ENCODE measurements around the gene RNF2. TPM values are rescaled to one million over a fixed set of nuclear protein-coding genes. Genes with fewer than 3 reads are reported as not detected.

RNF2 gene
- total and polyA plus RNA-seq, 10 of the 15 experiments (the other 5 are each of a cell fraction or from before 2014, with no cell fraction given) = 4.8 to 36.3 (median 15.1) TPM

DNA sequence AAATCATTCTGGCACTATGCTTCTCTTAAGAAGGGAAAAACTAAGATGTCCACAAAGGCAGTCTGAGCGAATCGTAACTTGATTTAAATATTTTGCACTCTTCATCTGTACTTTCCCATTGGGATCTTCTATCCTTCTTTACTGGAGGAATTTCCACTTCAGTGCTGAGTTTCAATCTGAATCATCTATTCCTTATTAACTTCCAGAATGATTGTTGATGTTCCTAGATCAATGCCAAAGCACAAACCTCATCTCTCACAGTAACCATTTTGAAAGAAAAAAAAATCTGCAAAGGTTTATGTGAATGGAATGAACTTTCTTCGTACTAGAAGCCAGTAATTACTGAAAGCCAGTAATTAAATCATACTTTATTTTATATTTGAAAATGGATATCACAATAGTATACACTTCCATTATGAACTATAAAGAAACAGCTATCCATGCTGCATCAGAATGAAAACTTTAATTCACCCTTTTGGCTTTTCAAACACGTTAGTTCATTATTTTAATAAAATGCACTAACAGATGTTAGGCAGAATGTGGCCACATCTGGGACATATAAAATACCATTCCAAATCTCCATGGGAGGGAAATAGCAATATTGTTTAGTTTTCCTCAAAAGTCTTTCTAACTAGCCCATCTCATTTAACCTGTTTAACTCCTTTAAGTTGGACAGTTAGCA is 5.5 kb upstream of the RNF2 start:
- Histone ChIP-seq H3K4me2 (ENCODE audit: control insufficient read depth, insufficient read depth) (no peak overlapping the region), H4K20me1 (ENCODE audit: control insufficient read depth, insufficient read depth) (no peaks in the 10 kb centered on the region), H3K9ac (ENCODE audit: control insufficient read depth, insufficient read depth, low read length) (no peak overlapping the region), H3K4me3 (no peak overlapping the region), H3K27me3 (replicated peaks in 1 of 2; ENCODE audit: control insufficient read depth in 2 of 2, insufficient read depth in 2 of 2, low read length in 1 of 2) (no peaks in the 10 kb centered on the region), H3K4me1 (ENCODE audit: control insufficient read depth, insufficient read depth, low read length) (no peaks in the 10 kb centered on the region), H3K27ac (ENCODE audit: control insufficient read depth, insufficient read depth) (no peak overlapping the region), H3K9me3 (replicated peaks; ENCODE audit: control insufficient read depth, insufficient read depth, low read length) (no peaks in the 10 kb centered on the region), H3K79me2 (ENCODE audit: control insufficient read depth, insufficient read depth, low read length) (no peaks in the 10 kb centered on the region), H3K36me3 (ENCODE audit: control insufficient read depth in 2 of 2, insufficient read depth in 2 of 2, low read length in 1 of 2) (no peaks in the 10 kb centered on the region), H2AFZ (ENCODE audit: control insufficient read depth, low read depth, low read length) (no peak overlapping the region)
- ChIA-PET POLR2A (no interaction called here), RAD21 (ENCODE audit: unreplicated experiment) (interaction anchor here (1.4 to 2.7 kb wide), 2 partner anchors 130 to 235 kb away, joined by 5 to 8 read pairs; no protein-coding TSS in a partner anchor), CTCF (interaction anchor here (0.6 to 0.9 kb wide), 3 partner anchors 18 to 651 kb away, joined by 3 read pairs; no protein-coding TSS in a partner anchor), SMC1A (ENCODE audit: uncharacterized antibody, unreplicated experiment) (interaction anchor here (0.6 to 1.2 kb wide), 7 partner anchors 11 to 130 kb away, joined by 3 read pairs; no protein-coding TSS in a partner anchor)
- DNase-seq (ENCODE audit: low read depth, low spot score) (no peak), FAIRE-seq (no peak), ATAC-seq (no peak)
- BruUV-seq (replicated peaks) = no TSS peak
- intact Hi-C loops (cut with micrococcal nuclease; ENCODE audit: unreplicated experiment) (no loop called here), in situ Hi-C loops (cut with MboI) (no loop called here)
- no peak for TF ChIP-seq RB1 (IDR thresholded peaks at IDR 0.05; ENCODE audit: borderline replicate concordance)
- whole genome bisulfite sequencing (ENCODE audit: insufficient coverage, insufficient replicate concordance, low lambda C conversion rate, missing lambda C conversion rate) = 81% methylated on average over 4 of the region's 4 CpGs

- RAD21 ChIA-PET (ENCODE audit: unreplicated experiment) = interaction anchor here (2.7 kb wide), 1 partner anchor 235 kb away, joined by 8 read pairs; no protein-coding TSS in a partner anchor
- no peak for FAIRE-seq
- TF ChIP-seq SIN3A (IDR thresholded peaks at IDR 0.05; ENCODE audit: low read depth, low read length) (no peak), PRDM15 (CRISPR knock-in tag; IDR thresholded peaks at IDR 0.05) (no peak), NFIC (IDR thresholded peaks at IDR 0.05; ENCODE audit: low read depth, low read length) (no peak), DPF2 (IDR thresholded peaks at IDR 0.05) (no peak), RFX5 (IDR thresholded peaks at IDR 0.05; ENCODE audit: low read depth, low read length) (no peak)
- TF ChIP-seq, protein P1, sequence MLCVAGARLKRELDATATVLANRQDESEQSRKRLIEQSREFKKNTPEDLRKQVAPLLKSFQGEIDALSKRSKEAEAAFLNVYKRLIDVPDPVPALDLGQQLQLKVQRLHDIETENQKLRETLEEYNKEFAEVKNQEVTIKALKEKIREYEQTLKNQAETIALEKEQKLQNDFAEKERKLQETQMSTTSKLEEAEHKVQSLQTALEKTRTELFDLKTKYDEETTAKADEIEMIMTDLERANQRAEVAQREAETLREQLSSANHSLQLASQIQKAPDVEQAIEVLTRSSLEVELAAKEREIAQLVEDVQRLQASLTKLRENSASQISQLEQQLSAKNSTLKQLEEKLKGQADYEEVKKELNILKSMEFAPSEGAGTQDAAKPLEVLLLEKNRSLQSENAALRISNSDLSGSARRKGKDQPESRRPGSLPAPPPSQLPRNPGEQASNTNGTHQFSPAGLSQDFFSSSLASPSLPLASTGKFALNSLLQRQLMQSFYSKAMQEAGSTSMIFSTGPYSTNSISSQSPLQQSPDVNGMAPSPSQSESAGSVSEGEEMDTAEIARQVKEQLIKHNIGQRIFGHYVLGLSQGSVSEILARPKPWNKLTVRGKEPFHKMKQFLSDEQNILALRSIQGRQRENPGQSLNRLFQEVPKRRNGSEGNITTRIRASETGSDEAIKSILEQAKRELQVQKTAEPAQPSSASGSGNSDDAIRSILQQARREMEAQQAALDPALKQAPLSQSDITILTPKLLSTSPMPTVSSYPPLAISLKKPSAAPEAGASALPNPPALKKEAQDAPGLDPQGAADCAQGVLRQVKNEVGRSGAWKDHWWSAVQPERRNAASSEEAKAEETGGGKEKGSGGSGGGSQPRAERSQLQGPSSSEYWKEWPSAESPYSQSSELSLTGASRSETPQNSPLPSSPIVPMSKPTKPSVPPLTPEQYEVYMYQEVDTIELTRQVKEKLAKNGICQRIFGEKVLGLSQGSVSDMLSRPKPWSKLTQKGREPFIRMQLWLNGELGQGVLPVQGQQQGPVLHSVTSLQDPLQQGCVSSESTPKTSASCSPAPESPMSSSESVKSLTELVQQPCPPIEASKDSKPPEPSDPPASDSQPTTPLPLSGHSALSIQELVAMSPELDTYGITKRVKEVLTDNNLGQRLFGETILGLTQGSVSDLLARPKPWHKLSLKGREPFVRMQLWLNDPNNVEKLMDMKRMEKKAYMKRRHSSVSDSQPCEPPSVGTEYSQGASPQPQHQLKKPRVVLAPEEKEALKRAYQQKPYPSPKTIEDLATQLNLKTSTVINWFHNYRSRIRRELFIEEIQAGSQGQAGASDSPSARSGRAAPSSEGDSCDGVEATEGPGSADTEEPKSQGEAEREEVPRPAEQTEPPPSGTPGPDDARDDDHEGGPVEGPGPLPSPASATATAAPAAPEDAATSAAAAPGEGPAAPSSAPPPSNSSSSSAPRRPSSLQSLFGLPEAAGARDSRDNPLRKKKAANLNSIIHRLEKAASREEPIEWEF (IDR thresholded peaks at IDR 0.05; ENCODE audit: insufficient replicate concordance, low read depth, low read length) = no peak
Observed at GRCh38 chr1:185040408-185040735, 5.0 kb upstream of the RNF2 start.

More at GRCh38 chr1:185040408-185040735, 5.0 kb upstream of the RNF2 start:
- POLR2A ChIA-PET = no interaction called here
- no peaks in the 10 kb centered on the region for H3K79me2 ChIP-seq (ENCODE audit: control insufficient read depth, insufficient read depth, low read length)
- no peaks in the 10 kb centered on the region for H3K4me1 ChIP-seq (ENCODE audit: control insufficient read depth, insufficient read depth, low read length)
- DNase-seq (ENCODE audit: low read depth, low spot score) (no peak), ATAC-seq (no peak)
- H3K4me3 ChIP-seq = no peak overlapping the region
- intact Hi-C loops (cut with micrococcal nuclease; ENCODE audit: unreplicated experiment) (no loop called here), in situ Hi-C loops (cut with MboI) (no loop called here)
- SMC1A ChIA-PET (ENCODE audit: uncharacterized antibody, unreplicated experiment) = interaction anchor here (0.6 to 1.2 kb wide), 7 partner anchors 11 to 130 kb away, joined by 3 read pairs; no protein-coding TSS in a partner anchor
- H3K4me2 ChIP-seq (ENCODE audit: control insufficient read depth, insufficient read depth) = no peak overlapping the region
- CTCF ChIA-PET = interaction anchor here (0.6 to 0.9 kb wide), 2 partner anchors 19 to 128 kb away, joined by 3 read pairs; no protein-coding TSS in a partner anchor
- no peaks in the 10 kb centered on the region for H3K9me3 ChIP-seq (replicated peaks; ENCODE audit: control insufficient read depth, insufficient read depth, low read length)
- H3K9ac ChIP-seq (ENCODE audit: control insufficient read depth, insufficient read depth, low read length) = no peak overlapping the region
- H3K36me3 ChIP-seq (ENCODE audit: control insufficient read depth in 2 of 2, insufficient read depth in 2 of 2, low read length in 1 of 2) = no peaks in the 10 kb centered on the region
- no peaks in the 10 kb centered on the region for H4K20me1 ChIP-seq (ENCODE audit: control insufficient read depth, insufficient read depth)
- no peak overlapping the region for H3K27ac ChIP-seq (ENCODE audit: control insufficient read depth, insufficient read depth)
- no TSS peak for BruUV-seq (replicated peaks)
- WGBS (ENCODE audit: insufficient coverage, insufficient replicate concordance, low lambda C conversion rate, missing lambda C conversion rate) = 6% methylated on average over 1 of the region's 1 CpG
- no peak overlapping the region for H2AFZ ChIP-seq (ENCODE audit: control insufficient read depth, low read depth, low read length)
- no peaks in the 10 kb centered on the region for H3K27me3 ChIP-seq (replicated peaks in 1 of 2; ENCODE audit: control insufficient read depth in 2 of 2, insufficient read depth in 2 of 2, low read length in 1 of 2)

Measured in GM12878 (cell line).